HepG2 (cell line): ENCODE measurements around the gene TELO2. TPM values are rescaled to one million over a fixed set of nuclear protein-coding genes. Genes with fewer than 3 reads are reported as not detected.

ENCODE experiments used
- ATAC-seq: fragments of 200-7000 bp; cut with Tn5 transposase; 3 replicates; pipeline ENCODE4 v1.9.1; 2020; ENCODE audit warnings: mild to moderate bottlenecking, moderate library complexity
- BruUV-seq: library from RNA; stranded (reverse); fragments of 400-500 nt; replicated peaks from 2 replicates; lab custom pipeline; 2021; lab: Mats Ljungman, UMichigan
- CTCF ChIA-PET: fragments of 300-600 bp; formaldehyde crosslinking; extraction: SDS; loops from one replicate; lab custom pipeline; 2021; ENCODE audit warnings: low total read pairs, inconsistent platforms, low intra/inter-chr PET ratio; lab: Yijun Ruan, JAX
- POLR2A ChIA-PET: fragments of 350-600 bp; sonication (Branson Sonifier 250); formaldehyde crosslinking; loops from one replicate; lab custom pipeline; 2020; ENCODE audit warnings: antibody characterized with exemption, inconsistent platforms; lab: Yijun Ruan, JAX
- DNase-seq: peaks from one replicate; pipeline ENCODE4 v3.0.0-alpha.2; 2015; ENCODE audit warnings: low spot score
- FAIRE-seq: peaks from 3 replicates; lab custom pipeline; 2011; peaks lifted over from hg19 to GRCh38; lab: Jason Lieb, UNC
- H2AFZ ChIP-seq: one replicate; pipeline ENCODE4 v1.6.1; 2011; ENCODE audit warnings: low read length, inconsistent platforms
- H3K27ac ChIP-seq: fragments of 300-600 bp; 3 replicates; pipeline ENCODE4 v1.8.0; 2011; ENCODE audit warnings: mixed run types, mild to moderate bottlenecking, mixed read lengths, low read length, inconsistent platforms; ENCODE audit not compliant: insufficient read depth; ENCODE audit errors: extremely low read length
- H3K27me3 ChIP-seq, 2 experiments: fragments of 200-600 bp in 1 of 2; 2 replicates in 1 of 2; 3 replicates in 1 of 2; pipeline versions ENCODE4 v1.6.0 to v1.8.0; 2011; ENCODE audit warnings: low read length in 2 of 2, mild to moderate bottlenecking in 2 of 2, moderate library complexity in 2 of 2, inconsistent platforms in 1 of 2; ENCODE audit not compliant: insufficient read depth in 2 of 2, control insufficient read depth in 1 of 2
- H3K36me3 ChIP-seq, 2 experiments: fragments of 200-600 bp in 1 of 2; replicated peaks in 1 of 2; 2 replicates in 1 of 2; 3 replicates in 1 of 2; pipeline versions ENCODE4 v1.5.1 to v1.8.0; 2011; ENCODE audit warnings: low read length in 2 of 2, inconsistent platforms in 1 of 2; ENCODE audit not compliant: insufficient read depth in 2 of 2, control insufficient read depth in 1 of 2
- H3K4me1 ChIP-seq: 2 replicates; pipeline ENCODE4 v1.5.1; 2012; ENCODE audit warnings: low read length, inconsistent platforms; ENCODE audit not compliant: insufficient read depth
- H3K4me2 ChIP-seq: 2 replicates; pipeline ENCODE4 v1.6.0; 2011; ENCODE audit warnings: low read depth, low read length, inconsistent platforms
- H3K4me3 ChIP-seq, 3 experiments: fragments of 200-600 bp in 1 of 3; sonication (generic), shearing (Covaris generic) in 1 of 3; replicated peaks in 1 of 3; 2 replicates each; pipeline ENCODE4 v1.5.1; 2011 to 2016; ENCODE audit warnings: low read length in 3 of 3, inconsistent platforms in 2 of 3, low read depth in 2 of 3, mild to moderate bottlenecking in 2 of 3, control low read depth in 1 of 3, mixed read lengths in 1 of 3; ENCODE audit not compliant: insufficient read depth in 1 of 3
- H3K79me2 ChIP-seq: one replicate; pipeline ENCODE4 v1.6.1; 2011; ENCODE audit warnings: low read length, inconsistent platforms; ENCODE audit not compliant: insufficient read depth
- H3K9ac ChIP-seq: 2 replicates; pipeline ENCODE4 v1.6.0; 2011; ENCODE audit warnings: mild to moderate bottlenecking, low read depth, low read length, inconsistent platforms; ENCODE audit not compliant: insufficient read depth
- H3K9me3 ChIP-seq: 2 replicates; pipeline ENCODE4 v1.5.1; 2012; ENCODE audit warnings: mild to moderate bottlenecking, low read length
- H4K20me1 ChIP-seq: 2 replicates; pipeline ENCODE4 v1.6.0; 2011; ENCODE audit warnings: inconsistent platforms, mild to moderate bottlenecking, low read length, moderate library complexity; ENCODE audit not compliant: insufficient read depth
- MTF2 ChIP-seq: sonication (generic); formaldehyde crosslinking; IDR thresholded peaks from 2 replicates; pipeline ENCODE4 v1.5.0; 2020; ENCODE audit warnings: missing genetic modification reagents, borderline replicate concordance
- POGZ ChIP-seq: sonication (generic); formaldehyde crosslinking; IDR thresholded peaks from 2 replicates; pipeline ENCODE4 v1.4.0; 2020; ENCODE audit warnings: mild to moderate bottlenecking, missing genetic modification reagents
- RARA ChIP-seq: IDR thresholded peaks from 2 replicates; pipeline ENCODE4 v1.6.1; 2016; ENCODE audit warnings: missing genetic modification reagents, missing compliant biosample characterization
- SNRNP70 ChIP-seq: fragments of 200-400 bp; formaldehyde crosslinking; IDR thresholded peaks from 2 replicates; pipeline ENCODE4 v1.6.1; 2017; ENCODE audit warnings: mild to moderate bottlenecking, low read depth, low read length, moderate library complexity
- TRIM24 ChIP-seq: sonication (generic); formaldehyde crosslinking; IDR thresholded peaks from 2 replicates; pipeline ENCODE4 v1.8.0; 2022; ENCODE audit warnings: mild to moderate bottlenecking, missing genetic modification reagents
- WIZ ChIP-seq: sonication (generic); formaldehyde crosslinking; IDR thresholded peaks from 2 replicates; pipeline ENCODE4 v1.5.1; 2020; ENCODE audit warnings: mild to moderate bottlenecking, missing genetic modification reagents
- ZIK1 ChIP-seq: sonication (generic); formaldehyde crosslinking; IDR thresholded peaks from 2 replicates; pipeline ENCODE4 v1.5.0; 2020; ENCODE audit warnings: mild to moderate bottlenecking, low read depth, missing genetic modification reagents, borderline replicate concordance
- ZNF326 ChIP-seq: sonication (generic); formaldehyde crosslinking; IDR thresholded peaks from 2 replicates; pipeline ENCODE4 v1.4.0; 2020; ENCODE audit warnings: missing genetic modification reagents, borderline replicate concordance
- ZNF737 ChIP-seq: sonication (generic); formaldehyde crosslinking; IDR thresholded peaks from 2 replicates; pipeline ENCODE4 v1.5.0; 2020; ENCODE audit warnings: missing genetic modification reagents, mild to moderate bottlenecking, borderline replicate concordance
- ZSCAN31 ChIP-seq: sonication (generic); formaldehyde crosslinking; IDR thresholded peaks from 2 replicates; pipeline ENCODE4 v1.5.0; 2020; ENCODE audit warnings: low read depth, mild to moderate bottlenecking, missing genetic modification reagents
- WGBS: methylation state at CpG from one replicate; pipeline ENCODE4 v1.1.6; 2017; ENCODE audit warnings: low lambda C conversion rate; 5-methylcytosine and 5-hydroxymethylcytosine counted together
- in situ Hi-C: cut with HindIII; loops from 2 replicates; pipeline ENCODE4 v1.10.0; 2017; ENCODE audit warnings: low pct_unique_long_range_greater_than_20kb; ENCODE audit not compliant: extremely low pct_ligation_motif_present
- intact Hi-C: fragments of 100-400 bp; cut with micrococcal nuclease; formaldehyde crosslinking; loops from one replicate; pipeline ENCODE4 v1.10.0; 2022; ENCODE audit not compliant: unreplicated experiment
- polyA plus RNA-seq, 8 experiments: library from polyadenylated mRNA; depleted of rRNA in 3 of 8; stranded (reverse) in 7 of 8; unstranded in 1 of 8; fragments of >200 nt; fragmentation: Illumina TruSeq in 4 of 8; extraction: Trizol in 4 of 8; gene quantifications; 2 replicates each; pipeline versions ENCODE4 v1.2.1 to v1.2.3, GENCODE V29; 2011 to 2016; ENCODE audit warnings: low read depth in 4 of 8, missing spikeins in 1 of 8, mixed read lengths in 1 of 8; ENCODE audit not compliant: insufficient read depth in 1 of 8
- total RNA-seq, 5 experiments: library from RNA; depleted of rRNA; stranded (reverse); fragments of >200 nt; fragmentation: Illumina TruSeq; extraction: Trizol; gene quantifications; 2 replicates each; pipeline ENCODE4 v1.2.3, GENCODE V29; 2016; ENCODE audit warnings: low read depth in 1 of 5

TELO2 gene
- total and polyA plus RNA-seq, 2 of the 13 experiments (the other 11 are each of a cell fraction or from before 2014, with no cell fraction given), result 10.1 to 17.9 TPM

DNA sequence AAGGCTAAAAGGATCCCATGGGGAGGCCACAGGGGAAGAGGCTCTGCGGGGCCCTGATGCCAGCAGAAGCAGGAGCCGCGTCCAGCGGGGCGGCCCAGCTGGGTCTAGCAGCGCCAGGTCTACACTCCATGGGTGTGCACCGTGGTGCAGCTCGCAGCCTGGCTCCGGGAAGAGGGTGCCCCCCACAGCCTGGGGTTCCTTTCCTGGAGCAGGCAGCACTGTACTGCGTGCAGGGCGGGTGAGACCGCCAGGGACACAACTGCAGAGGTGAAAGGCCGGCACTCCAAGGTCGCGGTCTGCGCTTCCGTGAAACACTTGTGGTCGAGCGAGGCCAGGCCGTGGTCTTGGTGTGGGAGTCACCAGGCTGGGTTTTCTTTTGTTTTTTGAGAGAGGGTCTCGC, 42.3 kb upstream of the TELO2 start:
- Histone ChIP-seq H3K9me3 (no peaks in the 10 kb centered on the region), H3K4me1 (no peaks in the 10 kb centered on the region), H3K27me3 (no peaks in the 10 kb centered on the region), H4K20me1 (no peaks in the 10 kb centered on the region), H3K9ac (no peak overlapping the region), H3K4me3 (no peak overlapping the region), H3K4me2 (no peak overlapping the region), H3K79me2 (no peaks in the 10 kb centered on the region), H3K27ac (no peak overlapping the region), H2AFZ (no peak overlapping the region), H3K36me3 (peaks cover 7 to 13% of the 10 kb centered on the region in 2 experiments; a peak in 4 of 5 replicates)
- no CpG with 5 or more reads among the region's 21 CpGs for WGBS
- CTCF ChIA-PET, result no interaction called here
- TF ChIP-seq POGZ (CRISPR knock-in tag) (no peak), TRIM24 (no peak), ZNF737 (CRISPR knock-in tag) (no peak), ZNF326 (CRISPR knock-in tag) (no peak), SNRNP70 (no peak), ZIK1 (no peak), RARA (CRISPR knock-in tag) (no peak), ZSCAN31 (CRISPR knock-in tag) (no peak), MTF2 (CRISPR knock-in tag) (no peak), WIZ (CRISPR knock-in tag) (no peak)
- FAIRE-seq (no peak), DNase-seq (no peak), ATAC-seq (no peak)
- POLR2A ChIA-PET, result no interaction called here
- intact Hi-C loops (no loop called here), in situ Hi-C loops (no loop called here)
- BruUV-seq, result no TSS peak
